Measurements from ENCODE around the gene PTPN3. TPM values are rescaled to one million over a fixed set of nuclear protein-coding genes. Genes with fewer than 3 reads are reported as not detected.

PTPN3 gene
- total RNA-seq, 1 experiment from 2014 or later = 1.1 TPM

- Histone ChIP-seq H3K4me1 (ENCODE audit: insufficient read depth, low read length, poor library complexity, severe bottlenecking) (no peaks in the 10 kb centered on the region), H3K27ac (ENCODE audit: low read depth, low read length, poor library complexity, severe bottlenecking) (no peak overlapping the region), H3K9me3 (ENCODE audit: low read depth, low read length, poor library complexity, severe bottlenecking) (no peaks in the 10 kb centered on the region), H3K36me3 (ENCODE audit: insufficient read depth, low read length, poor library complexity, severe bottlenecking) (no peaks in the 10 kb centered on the region), H3K4me3 (ENCODE audit: low read depth, low read length, poor library complexity, severe bottlenecking) (no peak overlapping the region), H3K27me3 (replicated peaks; ENCODE audit: insufficient read depth, low read depth, low read length, poor library complexity) (no peaks in the 10 kb centered on the region)
- DNase-seq (ENCODE audit: low spot score) = no peak
- ChIA-PET POLR2A (ENCODE audit: low non-redundant PET) (no interaction called here), CTCF (no interaction called here)
- BruUV-seq (replicated peaks) = no TSS peak
- TF ChIP-seq EZH2 (IDR thresholded peaks at IDR 0.05; ENCODE audit: borderline replicate concordance, low read depth, low read length, poor library complexity, severe bottlenecking) = no peak
- no peak for TF ChIP-seq CTCF (conservative IDR thresholded peaks at IDR 0.05; ENCODE audit: low read depth, low read length)
- intact Hi-C loops (cut with micrococcal nuclease; ENCODE audit: unreplicated experiment) = no loop called here
Measured at GRCh38 chr9:109391176-109391575, 106.9 kb downstream of the PTPN3 start.

GRCh38 chr9:109387856-109388255, 110.3 kb downstream of the PTPN3 start:
- no peaks in the 10 kb centered on the region for H3K4me1 ChIP-seq (ENCODE audit: insufficient read depth, low read length, poor library complexity, severe bottlenecking)
- no peak overlapping the region for H3K27ac ChIP-seq (ENCODE audit: low read depth, low read length, poor library complexity, severe bottlenecking)
- POLR2A ChIA-PET (ENCODE audit: low non-redundant PET) = no interaction called here
- DNase-seq (ENCODE audit: low spot score) = no peak
- H3K9me3 ChIP-seq (ENCODE audit: low read depth, low read length, poor library complexity, severe bottlenecking) = no peaks in the 10 kb centered on the region
- H3K27me3 ChIP-seq (replicated peaks; ENCODE audit: insufficient read depth, low read depth, low read length, poor library complexity) = no peaks in the 10 kb centered on the region
- TF ChIP-seq CTCF (conservative IDR thresholded peaks at IDR 0.05; ENCODE audit: low read depth, low read length) = no peak
- no peak for TF ChIP-seq EZH2 (IDR thresholded peaks at IDR 0.05; ENCODE audit: borderline replicate concordance, low read depth, low read length, poor library complexity, severe bottlenecking)
- no TSS peak for BruUV-seq (replicated peaks)
- intact Hi-C loops (cut with micrococcal nuclease; ENCODE audit: unreplicated experiment) = no loop called here
- H3K4me3 ChIP-seq (ENCODE audit: low read depth, low read length, poor library complexity, severe bottlenecking) = no peak overlapping the region
- CTCF ChIA-PET = no interaction called here
- no peaks in the 10 kb centered on the region for H3K36me3 ChIP-seq (ENCODE audit: insufficient read depth, low read length, poor library complexity, severe bottlenecking)

GRCh38 chr9:109387206-109387605, 110.9 kb downstream of the PTPN3 start:
- H3K27ac ChIP-seq (ENCODE audit: low read depth, low read length, poor library complexity, severe bottlenecking) = no peak overlapping the region
- H3K4me3 ChIP-seq (ENCODE audit: low read depth, low read length, poor library complexity, severe bottlenecking) = no peak overlapping the region
- ChIA-PET CTCF (no interaction called here), POLR2A (ENCODE audit: low non-redundant PET) (no interaction called here)
- no peaks in the 10 kb centered on the region for H3K9me3 ChIP-seq (ENCODE audit: low read depth, low read length, poor library complexity, severe bottlenecking)
- no peak for DNase-seq (ENCODE audit: low spot score)
- TF ChIP-seq EZH2 (IDR thresholded peaks at IDR 0.05; ENCODE audit: borderline replicate concordance, low read depth, low read length, poor library complexity, severe bottlenecking) (no peak), CTCF (conservative IDR thresholded peaks at IDR 0.05; ENCODE audit: low read depth, low read length) (no peak)
- no peaks in the 10 kb centered on the region for H3K36me3 ChIP-seq (ENCODE audit: insufficient read depth, low read length, poor library complexity, severe bottlenecking)
- no peaks in the 10 kb centered on the region for H3K4me1 ChIP-seq (ENCODE audit: insufficient read depth, low read length, poor library complexity, severe bottlenecking)
- intact Hi-C loops (cut with micrococcal nuclease; ENCODE audit: unreplicated experiment) = no loop called here
- no TSS peak for BruUV-seq (replicated peaks)
- no peaks in the 10 kb centered on the region for H3K27me3 ChIP-seq (replicated peaks; ENCODE audit: insufficient read depth, low read depth, low read length, poor library complexity)
